ENCODE measurements around the gene IL1RAPL1. TPM values are rescaled to one million over a fixed set of nuclear protein-coding genes. Genes with fewer than 3 reads are reported as not detected.

Gene IL1RAPL1
- total RNA-seq, 1 donor = 1.3 TPM

DNA sequence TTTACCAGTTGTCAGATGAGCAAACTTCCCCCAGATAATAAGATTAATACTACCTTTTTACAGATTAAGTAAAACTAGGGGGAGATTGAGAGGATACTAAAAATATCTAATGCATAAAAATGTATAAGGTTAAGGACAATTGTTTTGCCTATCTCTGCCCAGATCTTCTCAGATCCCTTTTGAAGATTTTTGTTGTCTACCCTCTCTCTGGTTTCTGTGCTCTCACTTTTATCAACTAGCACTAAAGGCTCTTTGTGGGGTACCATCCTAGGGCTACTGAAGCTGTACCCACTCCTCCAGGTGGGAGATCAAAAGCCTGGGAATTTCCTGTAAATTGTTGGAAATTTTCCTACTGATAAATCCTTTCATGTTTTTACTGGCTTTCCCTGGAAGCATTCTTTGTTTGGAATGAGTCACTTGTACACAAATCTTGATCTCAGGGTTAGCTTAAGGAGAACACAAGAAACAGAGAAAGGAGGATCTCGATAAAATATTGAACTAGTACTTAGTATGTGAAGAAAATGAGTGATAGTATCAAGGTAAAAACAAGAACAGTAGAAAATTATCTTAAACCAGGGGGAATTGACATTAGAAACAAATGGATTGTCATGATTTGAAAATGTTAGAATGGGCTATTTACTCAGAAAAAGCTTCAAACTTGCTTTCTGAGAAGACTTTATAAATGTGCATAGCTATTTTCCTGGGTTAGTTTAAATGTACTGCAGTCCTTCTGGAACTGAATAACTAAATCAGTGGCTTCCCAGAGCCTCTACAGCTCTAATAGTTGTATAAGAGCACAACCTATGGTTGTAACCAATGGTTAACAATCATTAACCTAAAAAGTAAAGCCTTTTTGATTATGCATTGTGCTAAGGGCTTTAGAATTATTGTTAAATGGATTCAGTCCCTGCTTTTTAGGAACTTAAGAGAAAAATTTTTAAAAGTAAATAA is 948.2 kb downstream of the IL1RAPL1 start:
- no peak overlapping the region for H3K4me3 ChIP-seq (ENCODE audit: low read depth, low read length)
- TF ChIP-seq, protein P1, sequence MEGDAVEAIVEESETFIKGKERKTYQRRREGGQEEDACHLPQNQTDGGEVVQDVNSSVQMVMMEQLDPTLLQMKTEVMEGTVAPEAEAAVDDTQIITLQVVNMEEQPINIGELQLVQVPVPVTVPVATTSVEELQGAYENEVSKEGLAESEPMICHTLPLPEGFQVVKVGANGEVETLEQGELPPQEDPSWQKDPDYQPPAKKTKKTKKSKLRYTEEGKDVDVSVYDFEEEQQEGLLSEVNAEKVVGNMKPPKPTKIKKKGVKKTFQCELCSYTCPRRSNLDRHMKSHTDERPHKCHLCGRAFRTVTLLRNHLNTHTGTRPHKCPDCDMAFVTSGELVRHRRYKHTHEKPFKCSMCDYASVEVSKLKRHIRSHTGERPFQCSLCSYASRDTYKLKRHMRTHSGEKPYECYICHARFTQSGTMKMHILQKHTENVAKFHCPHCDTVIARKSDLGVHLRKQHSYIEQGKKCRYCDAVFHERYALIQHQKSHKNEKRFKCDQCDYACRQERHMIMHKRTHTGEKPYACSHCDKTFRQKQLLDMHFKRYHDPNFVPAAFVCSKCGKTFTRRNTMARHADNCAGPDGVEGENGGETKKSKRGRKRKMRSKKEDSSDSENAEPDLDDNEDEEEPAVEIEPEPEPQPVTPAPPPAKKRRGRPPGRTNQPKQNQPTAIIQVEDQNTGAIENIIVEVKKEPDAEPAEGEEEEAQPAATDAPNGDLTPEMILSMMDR (IDR thresholded peaks at IDR 0.05; ENCODE audit: insufficient read depth, low read depth, low read length) = no peak
- DNase-seq (ENCODE audit: low read depth) = peak; percentile 34

GRCh38 chrX:29541038-29541437 is 953.8 kb downstream of the IL1RAPL1 start:
- TF ChIP-seq, protein P1 (IDR thresholded peaks at IDR 0.05; ENCODE audit: insufficient read depth, low read depth, low read length) = no peak
- DNase-seq (ENCODE audit: low read depth) = no peak
- H3K4me3 ChIP-seq (ENCODE audit: low read depth, low read length) = no peak overlapping the region

DNA sequence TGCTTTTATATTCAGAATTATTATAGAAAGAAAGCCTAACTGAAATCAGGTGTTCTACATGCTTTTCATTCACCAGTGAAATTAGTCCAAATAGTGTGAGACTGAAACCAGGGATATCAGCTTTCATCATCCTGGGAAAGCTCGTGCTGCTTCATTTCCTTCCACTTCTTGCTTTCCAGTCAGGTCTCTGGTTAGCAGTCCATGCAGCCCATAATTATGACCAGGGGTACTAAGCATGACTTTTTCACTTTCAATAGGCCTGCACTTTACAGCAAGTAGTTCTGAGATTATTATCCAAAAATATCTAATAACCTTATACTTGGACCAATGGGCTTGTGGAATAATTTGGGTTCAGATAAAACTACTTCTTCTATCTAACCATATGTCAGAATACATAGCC is 954.9 kb downstream of the IL1RAPL1 start:
- no peak overlapping the region for H3K4me3 ChIP-seq (ENCODE audit: low read depth, low read length)
- TF ChIP-seq, protein P1 (IDR thresholded peaks at IDR 0.05; ENCODE audit: insufficient read depth, low read depth, low read length) = no peak
- no peak for DNase-seq (ENCODE audit: low read depth)

GRCh38 chrX:29545878-29546277 is 958.6 kb downstream of the IL1RAPL1 start:
- no peak overlapping the region for H3K4me3 ChIP-seq (ENCODE audit: low read depth, low read length)
- TF ChIP-seq, protein P1 (IDR thresholded peaks at IDR 0.05; ENCODE audit: insufficient read depth, low read depth, low read length) = no peak
- no peak for DNase-seq (ENCODE audit: low read depth)

- H3K4me3 ChIP-seq (ENCODE audit: low read depth, low read length) = no peak overlapping the region
- TF ChIP-seq, protein P1 (IDR thresholded peaks at IDR 0.05; ENCODE audit: insufficient read depth, low read depth, low read length) = no peak
These were observed 960.6 kb downstream of the IL1RAPL1 start for GRCh38 chrX:29547877-29548276.

DNA sequence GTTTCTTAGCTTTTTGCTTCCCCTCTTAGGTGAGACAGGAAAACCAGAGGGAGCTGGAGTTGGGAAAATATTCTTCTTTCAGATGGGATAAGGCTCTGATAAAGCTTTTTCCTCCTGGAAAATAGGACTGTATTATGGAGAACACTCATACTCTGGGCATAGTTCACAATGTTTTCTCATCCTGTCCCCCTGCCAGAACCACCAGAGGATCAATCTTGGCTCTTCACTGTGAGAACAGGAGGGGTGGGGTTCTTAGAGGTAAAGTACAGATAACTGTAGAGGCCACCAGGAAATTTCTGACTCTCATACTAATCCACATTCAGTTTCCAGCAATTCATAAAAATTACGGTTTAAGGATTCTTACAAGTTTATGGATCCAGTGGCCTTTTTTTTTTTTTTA is 966.3 kb downstream of the IL1RAPL1 start:
- H3K4me3 ChIP-seq (ENCODE audit: low read depth, low read length) = no peak overlapping the region
- DNase-seq (ENCODE audit: low read depth) = no peak
- TF ChIP-seq, protein P1 (IDR thresholded peaks at IDR 0.05; ENCODE audit: insufficient read depth, low read depth, low read length) = no peak

More at GRCh38 chrX:29547877-29548276, 960.6 kb downstream of the IL1RAPL1 start:
- DNase-seq (ENCODE audit: low read depth) = no peak

All from fibroblast of villous mesenchyme (primary cell).